Naive thymus-derived CD8-positive, alpha-beta T cell (primary cell): ENCODE results near the gene CENPH. TPM values are rescaled to one million over a fixed set of nuclear protein-coding genes. Genes with fewer than 3 reads are reported as not detected.
"Not testable (repeated sequence)": the region's sequence is repeated elsewhere in the genome, so short reads cannot be mapped to it uniquely, and the experiment has no call there.

ENCODE experiments used
- ATAC-seq, 2 donors: fragments of 150-1000 bp; cut with Tn5 transposase in 1 of 2; sonication (Bioruptor Pico), chemical (Tn5 transposase) in 1 of 2; 1 replicate in 1 of 2; 2 replicates in 1 of 2; pipeline ENCODE4 v1.10.0; 2021; ENCODE audit warnings: mild to moderate bottlenecking in 2 of 2, moderate library complexity in 2 of 2
- POLR2A ChIA-PET: fragments of 350-600 bp; sonication (Branson Sonifier 250); formaldehyde crosslinking; loops from one replicate; lab custom pipeline; 2021; ENCODE audit warnings: antibody characterized with exemption; lab: Charles Lee
- DNase-seq, 10 donors: peaks; one replicate each; pipeline versions ENCODE4 v3.0.0 to v3.0.0-alpha.2; 2020 to 2022
- H3K27ac Mint-ChIP-seq, 10 donors: one replicate each; pipeline ENCODE4 v1.8.0; 2020 to 2022; ENCODE audit warnings: mild to moderate bottlenecking in 10 of 10, mixed read lengths in 10 of 10, moderate library complexity in 4 of 10, inconsistent platforms in 1 of 10
- H3K27me3 Mint-ChIP-seq, 5 donors: one replicate each; pipeline ENCODE4 v1.8.0; 2021 to 2022; ENCODE audit warnings: mixed read lengths in 5 of 5
- H3K36me3 Mint-ChIP-seq, 3 donors: one replicate each; pipeline ENCODE4 v1.8.0; 2020 to 2022; ENCODE audit warnings: mixed read lengths in 3 of 3, mild to moderate bottlenecking in 2 of 3, inconsistent platforms in 1 of 3
- H3K4me1 Mint-ChIP-seq, 4 donors: one replicate each; pipeline ENCODE4 v1.8.0; 2021 to 2022; ENCODE audit warnings: mixed read lengths in 4 of 4
- H3K4me3 Mint-ChIP-seq, 10 donors: one replicate each; pipeline ENCODE4 v1.8.0; 2020 to 2022; ENCODE audit warnings: mild to moderate bottlenecking in 10 of 10, mixed read lengths in 10 of 10, moderate library complexity in 6 of 10, inconsistent platforms in 1 of 10
- H3K9me3 Mint-ChIP-seq, 9 donors: one replicate each; pipeline ENCODE4 v1.8.0; 2020 to 2022; ENCODE audit warnings: mixed read lengths in 9 of 9, mild to moderate bottlenecking in 3 of 9, inconsistent platforms in 1 of 9, moderate library complexity in 1 of 9
- polyA plus RNA-seq, 3 donors: library from polyadenylated mRNA; unstranded; fragments of 300-500 nt; fragmentation: Illumina TruSeq; gene quantifications; one replicate each; pipeline ENCODE4 v1.2.3, GENCODE V29; 2021
- total RNA-seq, 8 experiments: library from RNA in 2 of 8; stranded (reverse) in 2 of 8; gene quantifications; one replicate each; pipeline ENCODE4 v1.2.3 and lab custom pipeline; 2021 to 2026

The CENPH gene
- total and polyA plus RNA-seq, 5 experiments from 2014 or later, result 8.2 to 10.7 (median 9.7) TPM

DNA sequence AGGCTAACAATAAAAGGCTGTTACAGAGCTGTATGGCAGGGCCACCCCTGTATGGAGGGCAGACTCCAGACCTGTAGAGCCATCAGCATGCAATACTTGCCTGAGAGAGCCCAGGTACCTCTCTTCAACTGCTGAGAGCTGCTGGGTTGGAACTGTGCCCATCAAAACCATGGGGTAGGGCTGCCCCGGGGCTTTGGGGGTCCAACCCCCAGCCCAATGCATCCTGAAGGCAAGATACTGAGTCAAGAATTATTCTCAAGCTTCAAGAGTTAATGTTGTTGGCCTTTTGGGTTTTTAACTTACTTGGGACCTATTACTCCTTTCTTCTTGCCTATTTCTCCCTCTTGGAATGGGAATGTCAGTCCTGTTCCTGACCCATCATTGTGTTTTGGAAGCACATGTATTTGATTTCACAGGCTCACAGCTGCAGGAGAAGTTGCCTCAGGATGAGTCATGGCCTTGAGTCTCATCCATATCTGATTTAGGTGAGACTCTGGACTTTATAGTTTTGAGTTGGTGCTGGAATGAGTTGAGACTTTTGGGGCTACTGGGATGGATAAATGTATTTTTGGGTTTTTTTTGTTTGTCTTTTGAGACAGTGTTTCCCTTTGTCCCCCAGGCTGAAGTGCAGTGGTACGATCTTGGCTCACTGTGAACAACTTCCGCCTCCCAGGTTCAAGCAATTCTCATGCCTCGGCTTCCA lies 24.3 kb downstream of the CENPH start:
- no peak overlapping the region for H3K4me3 Mint-ChIP-seq
- peaks cover 0 to 15% (median 6%) of the 10 kb centered on the region in 4 donors for H3K4me1 Mint-ChIP-seq
- no peaks in the 10 kb centered on the region for H3K9me3 Mint-ChIP-seq
- POLR2A ChIA-PET, result interaction anchor here (1.4 kb wide), 1 partner anchor 21 kb away, joined by 3 read pairs; the partner anchor contains the start of gene CDK7
- ATAC-seq (no peak), DNase-seq (no peak)
- no peaks in the 10 kb centered on the region for H3K27me3 Mint-ChIP-seq
- H3K36me3 Mint-ChIP-seq, result peaks cover 0 to 2% (median 0%) of the 10 kb centered on the region in 3 donors
- no peak overlapping the region for H3K27ac Mint-ChIP-seq

DNA sequence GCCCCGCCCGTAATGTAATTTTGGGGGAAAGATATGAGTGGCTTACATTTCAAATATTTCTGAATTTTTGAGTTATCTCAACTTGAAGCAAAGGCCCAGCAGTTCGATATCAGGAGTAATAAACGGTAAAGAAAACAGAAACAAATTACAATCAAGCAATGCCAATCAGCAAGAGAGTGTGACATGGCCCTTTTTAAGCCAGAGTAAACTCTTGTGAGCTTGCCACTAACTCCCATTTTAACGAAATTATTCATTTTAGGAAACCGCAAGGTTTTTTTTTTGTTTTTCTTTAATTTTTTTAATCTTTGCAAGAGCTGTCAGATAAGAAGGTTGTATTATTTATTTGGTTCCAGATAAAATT lies 27.7 kb downstream of the CENPH start:
- Mint-ChIP-seq H3K9me3 (no peaks in the 10 kb centered on the region), H3K4me3 (peak overlapping the region; percentile 96 to 100 (median 98)), H3K36me3 (peaks cover 0 to 10% (median 2%) of the 10 kb centered on the region in 3 donors), H3K27me3 (no peaks in the 10 kb centered on the region), H3K27ac (peak overlapping the region; percentile 96 to 100 (median 99)), H3K4me1 (peaks cover 3 to 27% (median 15%) of the 10 kb centered on the region in 4 donors)
- no peak for DNase-seq
- POLR2A ChIA-PET, result interaction anchor here (0.7 to 4.0 kb wide), 4 partner anchors 18 to 603 kb away, joined by 3 to 38 read pairs (median 4); partner anchors contain the start of genes CCNB1 and CDK7
- no peak for ATAC-seq

DNA sequence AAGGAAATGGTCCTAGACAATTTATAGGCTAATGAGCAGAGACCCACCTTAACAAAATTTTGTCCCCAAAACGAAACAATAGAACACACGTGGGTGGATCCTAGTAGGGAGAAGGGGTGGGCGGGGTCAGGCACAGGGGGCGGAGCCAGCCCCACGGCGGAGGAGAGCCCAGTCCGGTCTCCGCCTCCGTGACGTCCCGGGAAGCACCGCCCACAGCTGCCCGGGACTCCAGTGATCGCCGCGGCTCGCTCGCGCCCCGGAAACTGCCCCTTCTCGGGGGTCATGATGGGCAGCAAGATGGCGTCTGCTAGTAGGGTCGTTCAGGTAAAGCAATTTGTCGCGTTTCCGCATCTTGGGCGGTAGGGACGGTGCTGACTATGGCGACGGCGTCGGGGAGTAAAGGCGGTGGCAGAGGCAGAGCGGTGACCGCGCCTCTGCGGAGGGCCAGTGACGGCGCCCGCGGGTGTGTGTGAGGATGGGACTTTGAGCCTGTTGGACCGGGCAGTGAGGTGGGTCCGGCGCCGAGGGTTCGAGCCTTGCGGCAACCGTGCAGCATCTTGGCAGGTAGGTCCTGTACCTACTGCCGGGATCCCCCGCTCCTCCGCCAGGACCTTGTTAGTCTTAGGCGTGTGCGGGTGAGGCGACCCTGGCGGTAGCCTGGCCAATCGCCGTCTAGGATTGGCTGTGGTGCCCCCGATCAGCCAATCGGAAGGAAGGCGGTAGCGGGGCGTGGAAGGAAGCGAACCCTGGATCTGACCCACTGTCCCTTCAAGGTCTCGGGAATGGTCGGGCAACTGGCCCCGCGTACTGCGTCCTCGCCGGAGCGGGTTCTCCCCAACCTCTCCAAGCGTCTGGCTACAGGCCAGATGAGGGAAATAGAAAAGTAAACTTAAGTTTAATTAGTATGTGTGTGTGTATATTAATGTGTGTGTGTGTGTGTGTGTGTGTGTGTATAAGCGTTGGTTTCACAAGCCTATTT lies 28.5 kb downstream of the CENPH start:
- H3K27me3 Mint-ChIP-seq, result no peaks in the 10 kb centered on the region
- peak; percentile 83 to 97 (median 92) for DNase-seq

DNA sequence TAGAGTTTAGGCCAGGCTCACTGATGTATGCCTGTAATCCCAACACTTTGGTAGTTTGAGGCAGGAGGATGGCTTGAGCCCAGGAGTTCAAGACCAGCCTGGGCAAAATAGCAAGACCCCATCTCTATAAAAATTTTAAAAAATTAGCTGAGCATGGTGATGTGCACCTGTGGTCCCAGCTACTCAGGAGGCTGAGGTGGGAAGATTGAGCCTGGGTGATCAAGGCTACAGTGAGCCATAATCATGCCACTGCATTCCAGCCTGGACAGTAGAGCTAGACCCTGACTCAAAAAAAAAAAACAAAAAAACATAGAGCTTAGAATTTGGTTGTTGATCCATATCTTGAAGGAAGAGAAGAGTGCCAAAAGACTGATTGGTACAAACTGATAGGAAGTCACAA lies 30.6 kb downstream of the CENPH start:
- H3K4me3 Mint-ChIP-seq, result peak overlapping the region in 1 of 10 donors; percentile 56

More for the DNA sequence above, 28.5 kb downstream of the CENPH start:
- no peaks in the 10 kb centered on the region for H3K9me3 Mint-ChIP-seq
- H3K4me1 Mint-ChIP-seq, result peaks cover 6 to 31% (median 16%) of the 10 kb centered on the region in 4 donors
- peak overlapping the region; percentile 96 to 100 (median 98) for H3K4me3 Mint-ChIP-seq
- peaks cover 0 to 10% (median 2%) of the 10 kb centered on the region in 3 donors for H3K36me3 Mint-ChIP-seq
- peak; percentile 86 to 89 for ATAC-seq
- H3K27ac Mint-ChIP-seq, result peak overlapping the region; percentile 96 to 100 (median 99)
- POLR2A ChIA-PET, result interaction anchor here (0.6 to 4.0 kb wide), 4 partner anchors 17 to 116 kb away, joined by 3 to 38 read pairs (median 4); partner anchors contain the start of genes CCNB1 and CDK7

DNA sequence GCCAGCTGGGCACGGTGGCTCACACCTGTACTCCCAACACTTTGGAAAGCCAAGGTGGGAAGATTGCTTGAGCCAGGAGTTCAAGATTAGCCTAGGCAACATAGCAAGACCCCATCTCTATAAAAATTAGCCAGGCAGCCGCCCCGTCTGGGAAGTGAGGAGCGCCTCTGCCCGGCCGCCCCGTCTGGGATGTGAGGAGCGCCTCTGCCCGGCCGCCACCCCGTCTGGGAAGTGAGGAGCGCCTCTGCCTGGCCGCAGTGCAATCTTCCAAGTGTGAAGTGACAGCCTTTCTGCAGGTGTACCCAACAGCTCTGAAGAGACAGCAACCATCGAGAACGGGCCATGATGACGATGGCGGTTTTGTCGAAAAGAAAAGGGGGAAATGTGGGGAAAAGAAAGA lies 31.0 kb downstream of the CENPH start:
- Mint-ChIP-seq H3K4me3 (peak overlapping the region in 1 of 10 donors; percentile 56), H3K36me3 (peaks cover 0 to 17% (median 2%) of the 10 kb centered on the region in 3 donors), H3K27ac (peak overlapping the region in 1 of 10 donors; percentile 49), H3K4me1 (peaks cover 6 to 31% (median 16%) of the 10 kb centered on the region in 4 donors)
- ATAC-seq, H3K9me3 Mint-ChIP-seq, H3K27me3 Mint-ChIP-seq, DNase-seq, POLR2A ChIA-PET: not testable (repeated sequence)

More for the DNA sequence above, 30.6 kb downstream of the CENPH start:
- no peak for ATAC-seq
- Mint-ChIP-seq H3K27me3 (no peaks in the 10 kb centered on the region), H3K9me3 (no peaks in the 10 kb centered on the region), H3K27ac (peak overlapping the region in 2 of 10 donors; percentile 60 to 71), H3K36me3 (peaks cover 0 to 15% (median 2%) of the 10 kb centered on the region in 3 donors), H3K4me1 (peaks cover 6 to 31% (median 16%) of the 10 kb centered on the region in 4 donors)
- POLR2A ChIA-PET, result no interaction called here
- no peak for DNase-seq

DNA sequence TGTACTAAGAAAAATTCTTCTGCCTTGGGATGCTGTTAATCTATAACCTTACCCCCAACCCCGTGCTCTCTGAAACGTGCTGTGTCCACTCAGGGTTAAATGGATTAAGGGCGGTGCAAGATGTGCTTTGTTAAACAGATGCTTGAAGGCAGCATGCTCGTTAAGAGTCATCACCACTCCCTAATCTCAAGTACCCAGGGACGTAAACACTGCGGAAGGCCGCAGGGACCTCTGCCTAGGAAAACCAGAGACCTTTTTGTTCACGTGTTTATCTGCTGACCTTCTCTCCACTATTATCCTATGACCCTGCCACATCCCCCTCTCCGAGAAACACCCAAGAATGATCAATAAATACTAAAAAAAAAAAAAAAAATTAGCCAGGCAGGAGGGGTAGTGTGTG lies 31.4 kb downstream of the CENPH start:
- Mint-ChIP-seq H3K36me3 (peaks cover 0 to 22% (median 2%) of the 10 kb centered on the region in 3 donors), H3K4me1 (peaks cover 6 to 31% (median 17%) of the 10 kb centered on the region in 4 donors)
- POLR2A ChIA-PET, result interaction anchor here (0.7 kb wide), 1 partner anchor 15 kb away, joined by 4 read pairs; no protein-coding TSS in a partner anchor
- not testable (repeated sequence) for H3K4me3 Mint-ChIP-seq, H3K27me3 Mint-ChIP-seq, H3K9me3 Mint-ChIP-seq, ATAC-seq, H3K27ac Mint-ChIP-seq, DNase-seq

DNA sequence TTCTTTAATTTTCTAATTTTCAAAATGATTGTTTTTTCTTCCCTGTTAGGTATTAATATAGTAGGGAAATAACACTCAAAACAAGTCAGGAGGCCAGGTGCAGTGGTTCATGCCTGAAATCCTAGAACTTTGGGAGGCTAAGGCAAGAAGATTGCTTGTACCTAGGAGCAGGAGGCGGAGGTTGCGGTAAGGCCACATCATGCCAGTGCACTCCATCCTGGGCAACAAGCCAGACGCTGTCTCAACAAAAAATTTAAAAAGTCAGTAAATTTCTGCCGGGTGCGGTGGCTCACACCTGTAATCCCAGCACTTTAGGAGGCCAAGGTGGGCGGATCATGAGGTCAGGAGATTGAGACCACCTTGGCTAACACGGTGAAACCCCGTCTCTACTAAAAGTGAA lies 35.1 kb downstream of the CENPH start:
- no peak overlapping the region for H3K27ac Mint-ChIP-seq
- no peak overlapping the region for H3K4me3 Mint-ChIP-seq
- H3K4me1 Mint-ChIP-seq, result peaks cover 5 to 10% (median 7%) of the 10 kb centered on the region in 4 donors
- peaks cover 0 to 42% (median 5%) of the 10 kb centered on the region in 3 donors for H3K36me3 Mint-ChIP-seq
- DNase-seq (no peak), ATAC-seq (no peak)
- POLR2A ChIA-PET, result no interaction called here
- no peaks in the 10 kb centered on the region for H3K9me3 Mint-ChIP-seq
- no peaks in the 10 kb centered on the region for H3K27me3 Mint-ChIP-seq

DNA sequence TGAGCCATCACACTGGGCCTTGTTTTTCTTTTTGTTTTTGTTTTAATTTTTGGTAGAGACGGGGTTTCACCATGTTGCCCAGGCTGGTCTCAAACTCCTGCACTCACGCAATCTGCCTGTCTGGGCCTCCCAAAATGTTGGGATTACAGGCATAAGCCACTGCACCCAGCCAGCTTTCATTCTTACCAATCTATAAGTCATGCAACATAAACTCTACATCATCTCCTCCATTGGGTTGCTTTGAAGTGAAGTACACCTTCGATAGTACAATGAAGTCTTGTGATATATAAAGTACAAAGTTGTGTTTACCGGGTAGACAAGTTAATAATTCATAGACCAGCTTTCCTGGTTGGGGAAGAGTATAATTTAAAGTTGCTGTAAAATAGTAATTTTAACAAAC lies 36.5 kb downstream of the CENPH start:
- peaks cover 0 to 43% (median 5%) of the 10 kb centered on the region in 3 donors for H3K36me3 Mint-ChIP-seq
- peaks cover 3 to 10% (median 6%) of the 10 kb centered on the region in 4 donors for H3K4me1 Mint-ChIP-seq
- no peak overlapping the region for H3K4me3 Mint-ChIP-seq
- H3K9me3 Mint-ChIP-seq, result no peaks in the 10 kb centered on the region
- H3K27me3 Mint-ChIP-seq, result no peaks in the 10 kb centered on the region
- peak overlapping the region in 2 of 10 donors; percentile 6 to 61 for H3K27ac Mint-ChIP-seq
- POLR2A ChIA-PET, result no interaction called here
- ATAC-seq (no peak), DNase-seq (no peak)

DNA sequence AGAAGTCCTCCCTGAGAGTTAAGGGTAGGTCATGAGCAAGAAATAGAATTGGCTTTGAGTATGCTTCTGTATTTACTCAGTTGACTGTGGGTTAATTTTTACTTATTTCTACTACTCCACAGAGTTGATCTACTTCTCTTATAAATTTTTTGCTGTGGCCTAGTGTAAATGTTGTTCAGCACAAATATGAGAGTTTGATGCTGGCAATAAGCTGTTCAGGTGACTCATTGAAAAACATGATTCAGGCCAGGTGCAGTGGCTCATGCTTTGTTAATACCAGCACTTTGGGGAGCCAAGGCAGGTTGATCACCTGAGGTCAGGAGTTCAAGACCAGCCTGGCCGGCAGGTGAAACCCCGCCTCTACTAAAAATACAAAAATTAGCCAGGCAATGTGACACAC lies 40.8 kb downstream of the CENPH start:
- Mint-ChIP-seq H3K4me3 (no peak overlapping the region), H3K4me1 (peaks cover 0 to 14% (median 9%) of the 10 kb centered on the region in 4 donors)

DNA sequence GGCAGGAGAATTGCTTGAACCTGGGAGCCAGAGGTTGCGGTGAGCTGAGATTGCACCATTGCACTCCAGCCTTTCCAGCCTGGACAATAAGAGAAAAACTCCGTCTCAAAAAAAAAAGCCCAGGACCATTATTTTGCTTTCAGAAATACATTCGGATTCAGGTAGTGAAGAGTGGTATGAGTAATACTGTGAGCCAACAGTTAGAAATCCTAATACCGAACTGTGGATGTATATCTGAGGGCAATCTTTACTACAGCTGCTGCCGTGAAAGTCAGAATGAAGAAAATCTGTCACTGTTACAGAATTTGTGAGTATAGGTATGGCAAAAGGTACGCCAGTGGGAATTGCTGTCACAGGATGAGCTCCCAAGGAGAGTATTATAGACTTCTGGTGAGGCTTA lies 41.9 kb downstream of the CENPH start:
- H3K27me3 Mint-ChIP-seq, result no peaks in the 10 kb centered on the region
- H3K4me3 Mint-ChIP-seq, result no peak overlapping the region
- POLR2A ChIA-PET, result no interaction called here
- H3K36me3 Mint-ChIP-seq, result peaks cover 0 to 28% (median 2%) of the 10 kb centered on the region in 3 donors
- DNase-seq (no peak), ATAC-seq (no peak)
- no peaks in the 10 kb centered on the region for H3K9me3 Mint-ChIP-seq
- H3K4me1 Mint-ChIP-seq, result peaks cover 2 to 23% (median 14%) of the 10 kb centered on the region in 4 donors
- no peak overlapping the region for H3K27ac Mint-ChIP-seq

More for the DNA sequence above, 40.8 kb downstream of the CENPH start:
- H3K27me3 Mint-ChIP-seq, result no peaks in the 10 kb centered on the region
- H3K36me3 Mint-ChIP-seq, result peaks cover 0 to 37% (median 2%) of the 10 kb centered on the region in 3 donors
- DNase-seq, result no peak
- peak overlapping the region in 1 of 10 donors; percentile 12 for H3K27ac Mint-ChIP-seq
- H3K9me3 Mint-ChIP-seq, result no peaks in the 10 kb centered on the region
- POLR2A ChIA-PET, result no interaction called here
- no peak for ATAC-seq

DNA sequence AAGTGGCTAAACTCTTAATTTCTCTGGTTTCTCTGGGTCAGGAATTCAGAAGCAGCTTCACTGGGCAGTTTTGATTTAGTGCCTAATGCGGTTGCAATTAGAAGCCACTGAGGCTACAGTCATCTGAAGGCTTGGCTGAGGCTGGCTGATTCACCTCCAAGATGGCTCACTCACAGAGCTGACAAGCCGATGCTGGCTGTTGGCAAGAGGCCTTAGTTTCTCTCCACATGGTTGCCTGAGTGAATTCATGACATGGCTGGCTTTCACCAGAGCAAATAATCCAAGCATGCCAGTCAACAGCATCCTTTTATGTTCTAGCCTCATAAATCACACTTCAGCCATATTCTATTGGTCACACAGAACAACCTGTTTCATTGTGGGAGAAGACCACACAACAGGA lies 42.5 kb downstream of the CENPH start:
- Mint-ChIP-seq H3K27ac (peak overlapping the region in 2 of 10 donors; percentile 19 to 44), H3K27me3 (no peaks in the 10 kb centered on the region), H3K4me1 (peaks cover 4 to 25% (median 18%) of the 10 kb centered on the region in 4 donors), H3K4me3 (peak overlapping the region in 2 of 10 donors; percentile 41 to 60), H3K9me3 (no peaks in the 10 kb centered on the region), H3K36me3 (peaks cover 0 to 27% (median 2%) of the 10 kb centered on the region in 3 donors)
- DNase-seq, result no peak
- POLR2A ChIA-PET, result no interaction called here
- no peak for ATAC-seq
